Stimulated activated CD8-positive, alpha-beta memory T cell treated with anti-CD3 and anti-CD28 coated beads, Interleukin-12 subunit alpha, Interleukin-12 subunit beta, amount 100 ng/mL, for 4 hours (primary cell): ENCODE data around the gene METTL2B.
"Not testable (repeated sequence)": the region's sequence is repeated elsewhere in the genome, so short reads cannot be mapped to it uniquely, and the experiment has no call there.

Experiments
- DNase-seq: peaks from one replicate; pipeline ENCODE4 v3.0.0-alpha.2; 2020; ENCODE audit warnings: low read depth

The METTL2B gene

DNA sequence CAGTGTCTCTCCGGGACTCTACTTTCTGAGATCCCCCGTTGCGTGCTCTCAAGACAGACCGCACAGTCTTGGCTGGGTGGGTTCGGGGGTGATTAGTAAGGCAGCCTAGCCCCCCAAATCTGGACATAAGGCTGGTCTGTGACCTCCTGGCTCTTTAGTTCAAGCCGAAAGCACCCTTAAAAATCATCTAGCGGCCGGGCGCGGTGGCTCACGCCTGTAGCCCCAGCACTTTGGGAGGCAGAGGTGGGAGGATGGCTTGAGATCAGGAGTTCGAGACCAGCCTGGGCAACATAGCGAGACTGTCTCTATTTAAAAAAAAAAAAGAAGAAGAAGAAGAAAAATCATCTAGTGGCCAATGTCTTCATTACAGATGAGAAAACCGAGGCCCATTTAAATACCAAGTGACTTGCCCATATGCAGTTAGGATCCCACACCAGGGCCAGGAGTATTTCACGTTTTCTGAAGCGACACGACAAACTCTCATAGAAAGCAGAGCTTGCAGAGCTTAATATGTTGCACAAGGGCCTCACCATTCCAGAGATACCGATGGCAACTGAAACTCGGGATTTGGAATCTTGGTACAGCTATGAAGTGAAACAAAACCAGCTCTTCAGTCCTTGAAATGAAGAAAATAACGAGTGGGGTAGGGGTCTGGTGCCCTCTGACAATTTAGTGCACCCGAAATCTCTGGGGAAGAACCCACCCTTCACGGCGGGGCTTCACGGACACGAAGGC, 21.6 kb upstream of the METTL2B start:
- DNase-seq = no peak

DNA sequence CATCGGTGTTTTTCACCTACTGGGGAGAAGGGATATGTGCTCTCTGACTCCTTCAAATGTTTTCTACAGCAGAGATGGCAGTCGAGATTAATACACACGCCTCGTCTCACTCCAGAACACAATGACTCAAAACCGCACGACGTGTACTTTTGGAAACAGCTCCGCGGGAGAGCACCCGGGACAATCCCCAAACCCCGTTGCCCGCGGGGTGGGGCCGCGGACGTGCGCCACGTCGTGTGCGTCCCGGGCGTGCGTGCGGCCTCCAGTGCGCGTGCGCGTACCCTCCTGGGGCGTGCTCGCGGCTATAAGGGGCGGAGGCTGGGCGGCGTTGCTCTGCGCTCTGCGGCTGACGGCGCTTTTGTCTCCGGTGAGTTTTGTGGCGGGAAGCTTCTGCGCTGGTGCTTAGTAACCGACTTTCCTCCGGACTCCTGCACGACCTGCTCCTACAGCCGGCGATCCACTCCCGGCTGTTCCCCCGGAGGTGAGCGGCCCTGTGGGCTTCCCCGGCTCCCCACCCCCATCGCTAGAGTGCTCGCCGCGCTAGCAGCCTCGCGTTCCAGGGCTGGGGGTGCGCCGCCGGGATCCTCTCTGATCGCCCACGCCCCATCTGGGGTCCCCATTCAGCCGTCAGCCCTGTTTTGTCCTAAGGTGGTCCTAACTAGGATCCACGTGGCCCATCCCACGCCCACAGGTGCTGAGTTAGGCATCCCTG, 20.8 kb upstream of the METTL2B start, which contains the start of gene HILPDA:
HILPDA (plus strand) TSS at position 336 of the 712 bp plus-strand sequence. CDS start 1,391 bp downstream, outside the sequence.
- peak; percentile 90 for DNase-seq

DNA sequence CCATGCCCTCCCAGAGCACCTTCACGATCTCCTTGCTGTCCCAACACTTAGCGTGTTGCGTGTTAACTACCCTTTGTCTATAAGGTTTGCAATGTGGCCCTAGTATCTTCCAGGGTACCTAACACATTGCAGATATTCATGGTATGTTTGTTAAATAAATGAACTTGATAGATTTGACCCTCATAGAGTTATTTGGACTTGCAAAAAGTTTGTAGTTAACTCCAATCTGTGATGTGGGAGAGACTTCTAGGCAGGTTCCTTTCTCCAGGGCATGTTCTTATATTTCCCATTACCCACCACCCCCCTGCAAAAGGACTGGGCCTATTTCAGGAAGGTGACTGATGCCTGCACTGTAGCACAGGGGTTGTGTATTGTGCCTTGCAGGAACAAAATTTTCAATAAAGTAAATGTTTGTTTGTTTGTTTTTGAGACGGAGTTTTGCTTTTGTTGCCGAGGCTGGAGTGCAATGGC, 20.3 kb upstream of the METTL2B start:
- DNase-seq = no peak

DNA sequence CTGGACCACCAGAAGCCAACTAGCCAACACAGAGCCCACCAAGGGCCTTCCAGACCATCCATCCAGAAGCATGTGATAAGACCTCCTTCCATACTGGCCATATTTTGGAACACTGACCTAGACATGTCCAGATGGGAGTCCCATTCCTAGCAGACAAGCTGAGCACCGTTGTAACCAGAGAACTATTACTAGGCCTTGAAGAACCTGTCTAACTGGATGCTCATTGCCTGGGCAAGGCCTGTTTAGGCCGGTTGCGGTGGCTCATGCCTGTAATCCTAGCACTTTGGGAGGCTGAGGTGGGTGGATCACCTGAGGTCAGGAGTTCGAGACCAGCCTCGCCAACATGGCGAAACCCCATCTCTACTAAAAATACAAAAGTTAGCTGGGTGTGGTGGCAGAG, 19.2 kb upstream of the METTL2B start:
- not testable (repeated sequence) for DNase-seq

DNA sequence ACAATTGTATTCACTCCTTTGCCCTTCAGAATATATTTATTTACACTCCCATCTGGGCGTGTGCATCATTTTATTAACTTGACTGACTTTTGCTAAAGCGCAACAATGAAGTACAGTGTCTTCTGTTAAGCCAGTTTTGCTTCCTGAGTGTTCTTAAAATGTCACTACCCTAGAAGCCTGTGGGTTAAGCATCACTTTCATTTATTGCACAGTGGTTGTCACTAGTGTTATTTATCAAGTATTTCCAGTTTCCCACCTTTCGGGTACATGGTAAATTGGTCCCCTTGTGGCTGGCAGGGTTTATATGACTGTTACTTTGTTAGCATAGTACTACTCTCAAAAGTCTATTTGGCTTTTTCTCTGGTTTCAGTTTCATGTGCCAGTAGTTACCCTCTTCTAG, 17.6 kb upstream of the METTL2B start:
- no peak for DNase-seq

DNA sequence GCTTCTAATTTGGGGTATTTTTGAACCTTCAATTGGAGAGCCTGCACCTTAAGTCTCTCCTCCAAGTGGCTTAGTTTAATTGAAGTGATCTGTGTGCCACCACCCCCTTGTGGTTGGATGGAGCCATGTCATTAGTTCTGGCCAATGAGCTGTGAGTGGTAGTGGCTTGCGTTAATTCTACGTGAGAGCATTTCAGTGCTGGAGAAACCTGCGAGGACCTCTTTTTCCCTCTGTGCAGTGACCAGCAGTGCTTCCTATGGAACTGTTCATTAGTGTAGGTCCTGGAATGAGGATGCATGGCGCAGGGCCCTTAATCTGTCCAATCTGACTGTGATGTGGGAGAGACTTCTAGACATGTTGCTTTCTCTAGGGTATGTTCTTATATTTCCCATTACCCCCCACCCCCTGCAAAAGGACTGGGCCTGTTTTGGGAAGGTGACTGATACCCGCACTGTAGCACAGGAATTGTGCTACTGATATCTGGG, 17.1 kb upstream of the METTL2B start:
- peak; percentile 37 for DNase-seq

DNA sequence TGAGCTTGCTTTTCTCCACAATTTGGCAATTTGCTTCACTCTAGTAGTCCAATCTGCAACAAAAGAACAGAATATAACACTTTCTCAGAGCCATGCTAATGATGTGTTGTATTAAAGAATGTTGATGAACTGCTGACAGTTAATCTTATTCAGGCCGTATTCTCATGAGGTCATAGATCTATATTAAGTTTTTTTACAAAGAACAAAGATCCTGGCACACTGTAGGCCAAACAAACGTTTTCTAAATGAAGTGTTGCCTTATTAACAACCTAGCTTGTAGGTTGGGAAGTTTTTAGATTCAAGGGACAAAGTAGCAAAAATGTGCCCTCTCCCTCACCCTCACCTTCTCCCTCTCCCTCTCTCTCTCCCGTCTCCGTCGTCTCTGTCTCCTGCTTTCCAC, 14.1 kb upstream of the METTL2B start:
- no peak for DNase-seq

DNA sequence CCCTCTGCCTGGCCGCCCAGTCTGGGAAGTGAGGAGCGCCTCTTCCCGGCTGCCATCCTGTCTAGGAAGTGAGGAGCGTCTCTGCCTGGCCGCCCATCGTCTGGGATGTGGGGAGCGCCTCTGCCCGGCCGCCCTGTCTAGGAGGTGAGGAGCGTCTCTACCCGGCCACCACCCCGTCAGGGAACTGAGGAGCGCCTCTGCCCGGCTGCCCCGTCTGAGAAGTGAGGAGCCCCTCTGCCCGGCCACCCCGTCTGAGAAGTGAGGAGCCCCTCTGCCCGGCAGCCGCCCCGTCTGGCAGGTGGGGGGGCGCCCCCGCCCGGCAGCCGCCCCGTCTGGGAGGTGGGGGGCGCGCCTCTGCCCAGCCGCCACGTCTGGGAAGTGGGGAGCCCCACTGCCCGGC, 13.2 kb upstream of the METTL2B start:
- DNase-seq = not testable (repeated sequence)

DNA sequence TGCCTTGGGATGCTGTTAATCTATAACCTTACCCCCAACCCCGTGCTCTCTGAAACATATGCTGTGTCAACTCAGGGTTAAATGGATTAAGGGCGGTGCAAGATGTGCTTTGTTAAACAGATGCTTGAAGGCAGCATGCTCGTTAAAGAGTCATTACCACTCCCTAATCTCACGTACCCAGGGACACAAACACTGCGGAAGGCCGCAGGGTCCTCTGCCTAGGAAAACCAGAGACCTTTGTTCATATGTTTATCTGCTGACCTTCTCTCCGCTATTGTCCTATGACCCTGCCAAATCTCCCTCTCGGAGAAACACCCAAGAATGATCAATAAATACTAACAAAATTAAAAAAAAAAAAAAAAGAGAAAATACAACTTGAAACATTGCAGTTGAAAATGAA, 12.6 kb upstream of the METTL2B start:
- not testable (repeated sequence) for DNase-seq

DNA sequence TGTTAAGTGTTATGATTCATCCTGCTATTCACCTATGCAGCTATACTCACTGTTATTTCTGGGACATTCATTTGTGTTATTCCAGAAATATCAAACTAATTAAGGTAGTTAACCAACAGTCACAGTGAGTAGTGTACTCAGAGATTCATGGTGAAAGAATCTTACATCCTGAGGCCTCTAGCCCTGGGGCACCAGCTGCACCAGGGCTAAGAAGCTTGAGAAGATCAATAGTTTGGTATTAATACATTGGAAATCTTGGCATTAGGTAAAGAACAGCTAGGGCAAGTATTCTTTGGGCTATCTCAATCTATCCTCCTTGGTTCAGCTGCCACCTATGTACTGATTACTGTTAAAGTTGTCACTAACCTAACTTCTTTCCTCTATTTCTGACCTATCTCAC, 9.7 kb upstream of the METTL2B start:
- DNase-seq = not testable (repeated sequence)

DNA sequence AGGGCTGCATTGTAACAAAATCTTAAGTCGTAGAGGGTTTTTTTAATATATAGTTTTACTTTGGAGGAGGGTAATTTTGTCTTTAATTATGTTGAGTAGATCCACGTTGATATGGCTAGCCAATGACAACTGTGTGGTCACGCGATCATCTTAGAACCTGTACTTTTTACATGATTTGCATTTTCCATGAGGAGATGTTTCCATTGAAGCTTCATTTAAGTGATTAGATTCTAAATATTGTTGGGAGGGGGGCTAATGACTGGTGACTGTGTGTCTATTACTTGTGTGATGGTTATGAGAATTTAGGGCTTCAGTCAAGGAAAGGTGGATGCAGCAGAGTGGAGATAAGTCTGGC, 765 bp downstream of the METTL2B start:
- not testable (repeated sequence) for DNase-seq

DNA sequence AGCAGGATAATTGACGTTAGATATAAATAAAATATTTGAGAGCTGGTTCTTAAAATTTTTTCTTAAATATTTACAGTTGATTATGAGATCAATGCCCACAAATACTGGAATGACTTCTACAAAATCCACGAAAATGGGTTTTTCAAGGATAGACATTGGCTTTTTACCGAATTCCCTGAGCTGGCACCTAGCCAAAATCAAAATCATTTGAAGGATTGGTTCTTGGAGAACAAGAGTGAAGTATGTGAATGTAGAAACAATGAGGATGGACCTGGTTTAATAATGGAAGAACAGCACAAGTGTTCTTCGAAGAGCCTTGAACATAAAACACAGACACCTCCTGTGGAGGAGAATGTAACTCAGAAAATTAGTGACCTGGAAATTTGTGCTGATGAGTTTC, 2.5 kb downstream of the METTL2B start:
- not testable (repeated sequence) for DNase-seq

DNA sequence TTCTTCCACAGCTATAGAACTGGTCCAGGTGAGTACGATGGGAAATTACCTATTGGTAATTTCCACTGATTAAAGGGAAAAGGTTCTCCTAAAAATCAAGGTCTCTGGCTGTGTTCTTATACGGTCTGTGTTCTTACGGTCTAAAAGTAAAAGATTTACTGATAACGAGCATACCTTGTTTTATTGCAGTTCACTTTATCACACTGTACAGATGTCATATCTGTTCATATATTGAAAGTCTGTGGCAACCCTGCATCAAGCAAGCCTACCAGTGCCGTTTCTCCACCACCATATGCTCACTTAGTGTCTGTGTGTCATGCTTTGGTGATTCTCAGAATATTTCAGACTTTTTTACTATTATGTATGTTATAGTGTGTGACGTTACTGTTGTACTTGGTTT, 11.6 kb downstream of the METTL2B start:
- DNase-seq = not testable (repeated sequence)

DNA sequence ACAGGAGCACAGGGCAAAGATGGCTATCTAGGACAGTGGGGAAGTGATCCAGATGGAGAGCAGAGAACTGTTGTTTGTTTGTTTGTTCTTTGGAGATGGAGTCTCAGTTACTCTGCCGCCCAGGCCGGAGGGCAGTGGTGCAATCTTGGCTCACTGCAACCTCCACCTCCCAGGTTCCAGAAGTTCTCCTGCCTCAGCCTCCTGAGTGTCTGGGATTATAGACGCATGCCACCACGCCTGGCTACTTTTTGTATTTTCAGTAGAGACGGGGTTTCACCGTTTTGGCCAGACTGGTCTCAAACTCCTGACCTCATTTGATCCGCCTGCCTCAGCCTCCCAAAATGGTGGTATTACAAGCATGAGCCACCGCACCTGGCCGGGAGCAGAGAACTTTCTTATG, 20.9 kb downstream of the METTL2B start:
- no peak for DNase-seq

DNA sequence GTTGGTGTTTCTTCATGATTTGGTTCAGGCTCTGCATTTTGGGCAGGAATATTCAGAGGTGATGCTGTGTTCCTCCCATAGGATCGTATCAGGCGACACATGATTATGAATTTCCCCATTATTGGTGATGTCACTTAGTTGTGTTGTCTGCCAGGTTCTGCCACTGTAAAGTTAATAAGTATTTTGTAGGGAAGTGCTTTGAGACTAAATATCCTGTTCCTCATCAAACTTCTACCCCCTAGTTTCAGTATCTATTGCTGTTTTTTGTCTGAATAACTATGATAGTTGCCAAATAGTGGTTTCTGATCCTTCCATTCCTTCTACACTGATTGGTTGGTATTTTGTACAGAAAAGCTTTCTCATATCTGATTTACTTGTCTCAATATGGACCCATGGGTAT, 28.9 kb downstream of the METTL2B start:
- DNase-seq = not testable (repeated sequence)

DNA sequence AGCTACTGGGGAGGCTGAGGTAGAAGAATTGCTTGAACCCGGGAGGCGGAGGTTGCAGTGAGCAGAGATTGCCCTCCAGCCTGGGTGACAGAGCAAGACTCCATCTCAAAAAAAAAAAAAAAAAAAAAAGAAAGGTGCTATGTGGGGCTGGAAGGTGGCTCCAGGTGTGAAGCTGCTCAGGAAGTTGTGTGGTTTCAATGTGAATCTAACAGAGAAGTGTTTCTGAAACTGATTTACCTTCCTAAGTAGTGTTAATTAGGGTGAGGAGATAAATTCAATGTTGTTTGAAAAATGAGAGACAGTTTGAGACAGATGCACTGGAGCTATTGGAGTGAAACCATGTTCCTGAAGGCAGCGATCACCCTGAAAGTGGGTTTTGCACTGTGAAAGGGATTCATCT, 30.3 kb downstream of the METTL2B start:
- DNase-seq = not testable (repeated sequence)

DNA sequence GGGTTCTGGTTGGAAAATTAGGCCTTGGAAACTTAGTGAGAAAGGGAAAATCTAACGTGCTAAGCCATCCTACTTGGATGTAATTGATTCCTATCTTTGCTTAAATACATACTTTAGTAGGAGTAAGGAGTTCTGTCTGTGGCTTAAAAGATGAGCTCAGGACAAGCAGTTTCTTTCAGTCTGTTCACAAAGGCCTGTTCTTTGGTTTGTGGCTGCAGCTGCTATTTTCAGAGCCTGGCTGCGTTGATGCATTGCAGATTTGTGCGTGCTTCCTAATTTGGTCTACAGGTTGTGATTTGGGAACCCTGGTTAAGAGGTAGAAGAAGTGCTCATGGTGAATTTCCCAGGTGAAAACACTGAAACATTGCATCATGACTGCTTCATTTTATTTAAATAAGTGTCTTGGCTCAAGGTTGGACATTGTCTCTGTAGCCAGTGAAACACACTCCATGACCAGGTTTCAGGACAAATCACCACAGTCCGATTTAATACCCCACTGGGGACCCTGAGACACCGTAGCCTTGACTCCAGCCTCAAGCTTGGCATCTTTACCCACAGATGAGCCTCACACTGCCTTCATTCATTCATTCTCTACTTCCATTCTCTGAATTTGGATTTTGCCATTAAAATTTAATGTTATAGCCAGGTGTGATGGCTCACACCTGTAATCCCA, 30.9 kb downstream of the METTL2B start:
- DNase-seq = not testable (repeated sequence)

DNA sequence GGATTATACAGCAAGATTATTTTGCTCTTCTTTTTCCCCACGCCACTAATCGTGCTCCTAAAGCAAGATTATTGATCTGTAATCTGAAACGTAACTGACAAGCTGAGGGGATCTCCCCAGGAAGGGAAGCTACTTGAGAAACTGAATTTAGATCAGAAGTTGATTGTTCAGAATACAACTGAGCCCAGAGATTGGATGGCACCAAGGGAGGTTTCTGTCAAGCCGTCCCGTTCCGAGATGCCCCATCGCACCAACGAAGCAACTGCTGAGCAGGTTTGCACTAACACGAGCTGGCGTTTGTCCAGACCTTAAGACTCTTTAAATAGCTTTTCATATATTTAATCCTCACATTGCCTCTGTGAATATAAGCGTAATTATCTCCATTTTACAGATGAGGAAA, 35.1 kb downstream of the METTL2B start:
- DNase-seq = not testable (repeated sequence)

DNA sequence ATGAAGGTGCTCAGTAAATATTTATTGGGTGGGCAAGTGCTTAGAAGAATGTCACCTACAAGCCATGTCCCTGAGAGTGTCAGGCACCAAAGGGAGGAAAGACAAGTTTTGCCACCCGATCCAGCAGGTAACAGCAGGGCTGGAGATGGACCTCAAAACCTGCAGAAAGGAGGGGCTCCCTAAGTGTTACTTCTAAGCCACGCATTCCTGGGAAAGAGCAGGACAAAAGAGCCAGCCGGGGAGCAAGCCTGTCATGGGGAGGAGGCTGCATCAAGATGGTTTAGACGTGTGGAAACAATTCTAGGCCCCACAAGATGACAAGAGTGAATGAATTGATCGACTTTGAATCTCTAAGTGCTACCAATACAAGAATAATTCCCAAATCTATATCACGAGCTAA, 38.7 kb downstream of the METTL2B start:
- DNase-seq = not testable (repeated sequence)

DNA sequence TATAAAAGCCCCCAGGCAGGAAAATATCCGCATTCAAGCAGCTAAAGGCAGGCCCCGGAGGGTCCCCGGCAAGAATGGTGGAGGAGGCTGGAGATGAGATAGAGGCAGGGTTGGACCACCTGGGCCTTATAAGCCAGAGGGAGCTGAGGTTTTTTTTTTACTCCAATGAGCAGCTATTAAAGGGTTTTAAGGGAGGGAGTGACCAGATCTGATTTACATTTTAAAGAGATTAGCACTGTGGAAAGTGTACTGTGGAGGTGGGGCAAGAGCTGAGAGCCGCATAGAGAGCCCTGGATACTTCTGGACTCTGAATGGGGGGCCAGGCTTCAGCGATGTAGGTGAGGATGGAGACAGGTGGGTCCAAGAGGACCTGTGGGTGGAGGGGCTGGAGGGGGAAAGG, 40.5 kb downstream of the METTL2B start:
- DNase-seq = not testable (repeated sequence)

DNA sequence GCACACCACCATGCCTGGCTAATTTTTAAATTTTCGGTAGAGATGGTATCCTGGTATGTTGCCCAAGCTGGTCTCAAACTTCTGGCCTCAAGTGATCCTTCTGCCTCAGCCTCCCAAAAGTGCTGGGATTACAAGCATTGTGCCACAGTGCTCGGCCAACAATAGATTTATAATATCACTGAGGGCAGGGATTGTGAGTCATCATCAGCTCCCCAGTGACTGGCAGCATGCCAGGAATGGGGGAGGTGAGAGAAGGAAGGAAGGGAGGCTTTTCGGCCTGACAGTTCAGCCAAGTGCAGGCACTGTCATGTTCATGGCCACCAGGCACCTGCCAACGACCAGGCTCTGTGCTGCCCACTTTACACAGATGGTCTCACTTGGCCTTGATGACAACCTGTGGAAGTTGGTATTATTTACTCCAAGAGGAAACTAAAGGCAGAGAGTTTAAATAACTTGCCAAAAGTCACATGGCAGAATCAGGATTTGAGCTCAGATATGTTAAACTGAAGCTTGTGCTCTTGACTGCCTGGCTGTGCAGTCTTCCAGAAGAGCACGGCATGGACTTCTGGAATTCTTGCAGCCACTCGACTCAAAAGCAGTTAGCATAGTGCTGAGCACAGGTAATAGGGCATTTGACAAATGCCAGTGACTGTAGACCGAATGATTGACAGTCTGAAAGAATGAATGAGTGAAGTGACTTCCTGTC, 46.8 kb downstream of the METTL2B start:
- DNase-seq = peak; percentile 64

DNA sequence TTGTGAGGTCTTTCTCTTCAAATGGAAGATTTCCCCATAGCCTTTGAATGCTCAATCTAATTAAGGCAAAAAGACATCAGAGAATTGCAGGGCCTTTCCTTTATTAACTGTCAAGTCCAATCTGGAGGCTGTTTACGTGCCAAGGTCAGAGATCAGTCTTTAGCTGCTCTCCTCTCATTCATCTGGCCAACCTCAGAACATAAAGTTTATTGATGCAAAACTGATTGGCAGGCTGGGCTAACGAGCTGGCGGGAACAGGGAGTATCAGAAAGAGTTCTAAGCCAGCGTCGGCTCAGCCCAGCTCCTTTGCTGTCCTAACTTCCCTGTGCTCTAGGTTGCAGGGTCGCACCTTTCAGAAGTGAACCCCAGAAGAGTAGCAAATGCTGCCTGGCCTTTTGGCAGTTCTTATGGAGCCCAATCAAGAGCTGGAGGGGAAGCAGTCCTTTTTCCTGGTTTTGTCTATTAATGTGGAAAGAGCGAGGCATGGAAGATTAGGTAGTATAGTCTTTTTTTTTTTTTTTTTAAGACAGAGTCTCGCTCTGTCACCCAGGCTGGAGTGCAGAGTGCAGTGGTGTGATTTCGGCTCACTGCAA, 47.5 kb downstream of the METTL2B start:
- not testable (repeated sequence) for DNase-seq
